ENCODE data around the gene HEY2. TPM values are rescaled to one million over a fixed set of nuclear protein-coding genes. Genes with fewer than 3 reads are reported as not detected.

The HEY2 gene
- total and polyA plus RNA-seq, 2 donors (not counting 3 experiments of a cell fraction or from before 2014, with no cell fraction given), result 0.07 TPM; not detected in 1

GRCh38 chr6:125808060-125808459, 58.6 kb downstream of the HEY2 start:
- intact Hi-C loops (cut with micrococcal nuclease), result no loop called here
- DNase-seq (ENCODE audit: low read depth, low spot score), result no peak
- no peaks in the 10 kb centered on the region for H3K9me3 ChIP-seq (replicated peaks; ENCODE audit: control insufficient read depth, insufficient read depth, low read length)

More at GRCh38 chr6:125808060-125808459, 58.6 kb downstream of the HEY2 start:
- FAIRE-seq, result no peak
- Histone ChIP-seq H3K4me2 (ENCODE audit: insufficient read depth, low read length) (no peak overlapping the region), H3K27me3 (ENCODE audit: control insufficient read depth in 2 of 2, insufficient read depth in 2 of 2, low read length in 2 of 2) (no peaks in the 10 kb centered on the region), H3K4me1 (ENCODE audit: control insufficient read depth, extremely low read depth, insufficient read depth, low read length) (peaks cover 35% of the 10 kb centered on the region), H3K9ac (replicated peaks; ENCODE audit: extremely low read depth, insufficient read depth, low read length) (no peak overlapping the region), H3K27ac (ENCODE audit: insufficient read depth, low read depth, low read length) (no peak overlapping the region), H3K79me2 (ENCODE audit: control insufficient read depth, insufficient read depth, low read length) (peaks cover 58% of the 10 kb centered on the region), H3K9me1 (replicated peaks; ENCODE audit: control insufficient read depth, extremely low read depth, insufficient read depth, low read length) (no peaks in the 10 kb centered on the region), H2AFZ (ENCODE audit: low read depth, low read length) (no peak overlapping the region), H4K20me1 (replicated peaks; ENCODE audit: control insufficient read depth, extremely low read depth, insufficient read depth, low read length) (no peaks in the 10 kb centered on the region), H3K4me3 (replicated peaks in 1 of 3; ENCODE audit: insufficient read depth in 1 of 3, low read depth in 1 of 3, low read length in 3 of 3) (no peak overlapping the region), H3K36me3 (ENCODE audit: control insufficient read depth in 2 of 2, extremely low read depth in 1 of 2, insufficient read depth in 2 of 2, low read length in 2 of 2) (peaks cover 0 to 2% of the 10 kb centered on the region in 2 experiments)
- ChIA-PET CTCF (interaction anchor here (1.0 to 6.1 kb wide), 2 partner anchors 16 to 50 kb away, joined by 3 to 47 read pairs; partner anchors contain the start of gene NCOA7), POLR2A (no interaction called here)
- BruUV-seq (replicated peaks), result no TSS peak
- dilution Hi-C loops (cut with MboI; ENCODE audit: extremely low pct_ligation_motif_present, low sequenced_read_pairs), result no loop called here
- no peak for TF ChIP-seq JUN (IDR thresholded peaks at IDR 0.05; ENCODE audit: borderline replicate concordance, insufficient read depth, insufficient read length, low read depth)
- TF ChIP-seq FOS (IDR thresholded peaks at IDR 0.05; ENCODE audit: borderline replicate concordance, insufficient read depth, low read length), result no peak
- no peak for TF ChIP-seq POLR2AphosphoS5 (IDR thresholded peaks at IDR 0.05; ENCODE audit: insufficient read depth, low read depth, low read length)
- TF ChIP-seq, protein P1, sequence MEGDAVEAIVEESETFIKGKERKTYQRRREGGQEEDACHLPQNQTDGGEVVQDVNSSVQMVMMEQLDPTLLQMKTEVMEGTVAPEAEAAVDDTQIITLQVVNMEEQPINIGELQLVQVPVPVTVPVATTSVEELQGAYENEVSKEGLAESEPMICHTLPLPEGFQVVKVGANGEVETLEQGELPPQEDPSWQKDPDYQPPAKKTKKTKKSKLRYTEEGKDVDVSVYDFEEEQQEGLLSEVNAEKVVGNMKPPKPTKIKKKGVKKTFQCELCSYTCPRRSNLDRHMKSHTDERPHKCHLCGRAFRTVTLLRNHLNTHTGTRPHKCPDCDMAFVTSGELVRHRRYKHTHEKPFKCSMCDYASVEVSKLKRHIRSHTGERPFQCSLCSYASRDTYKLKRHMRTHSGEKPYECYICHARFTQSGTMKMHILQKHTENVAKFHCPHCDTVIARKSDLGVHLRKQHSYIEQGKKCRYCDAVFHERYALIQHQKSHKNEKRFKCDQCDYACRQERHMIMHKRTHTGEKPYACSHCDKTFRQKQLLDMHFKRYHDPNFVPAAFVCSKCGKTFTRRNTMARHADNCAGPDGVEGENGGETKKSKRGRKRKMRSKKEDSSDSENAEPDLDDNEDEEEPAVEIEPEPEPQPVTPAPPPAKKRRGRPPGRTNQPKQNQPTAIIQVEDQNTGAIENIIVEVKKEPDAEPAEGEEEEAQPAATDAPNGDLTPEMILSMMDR (IDR thresholded peaks at IDR 0.05; ENCODE audit: extremely low read depth in 1 of 2, insufficient read depth in 1 of 2, low read depth in 1 of 2, low read length in 2 of 2), result no peak
- TF ChIP-seq POLR2A (IDR thresholded peaks at IDR 0.05; ENCODE audit: low read depth, low read length), result no peak
- TF ChIP-seq MYC (IDR thresholded peaks at IDR 0.05; ENCODE audit: low read depth, low read length), result no peak
- TF ChIP-seq GATA2 (IDR thresholded peaks at IDR 0.05; ENCODE audit: insufficient read depth, insufficient read length, low read depth, low read length), result no peak
- TF ChIP-seq MAX (IDR thresholded peaks at IDR 0.05; ENCODE audit: insufficient read depth, insufficient read length), result no peak
- no peak for TF ChIP-seq EZH2 (IDR thresholded peaks at IDR 0.05; ENCODE audit: borderline replicate concordance, low read depth, low read length, severe bottlenecking)

All from endothelial cell of umbilical vein (primary cell).